ENCODE data around the gene PUM1. TPM values are rescaled to one million over a fixed set of nuclear protein-coding genes. Genes with fewer than 3 reads are reported as not detected.

PUM1 gene
- total and polyA plus RNA-seq, 2 of the 8 experiments (the other 6 are each of a cell fraction or from before 2014, with no cell fraction given): 122 to 177 TPM

GRCh38 chr1:31084782-31085569, 19.5 kb upstream of the PUM1 start (continued):
- TF ChIP-seq CHD7 (IDR thresholded peaks at IDR 0.05; ENCODE audit: insufficient replicate concordance, low read length): no peak
- TF ChIP-seq RFX5 (IDR thresholded peaks at IDR 0.05; ENCODE audit: borderline replicate concordance, low read depth, low read length): no peak
- TF ChIP-seq POU5F1 (IDR thresholded peaks at IDR 0.05; ENCODE audit: low read depth, low read length): no peak

Measured in H1 (cell line).